Loucy (cell line): ENCODE measurements around the gene ZBED4.

Experiments used
- H2AFZ ChIP-seq: fragments of 200-600 bp; sonication (generic); 2 replicates; pipeline ENCODE4 v1.6.0; 2016; ENCODE audit warnings: antibody characterized with exemption, mild to moderate bottlenecking, low read length, moderate library complexity
- H3F3A ChIP-seq: fragments of 200-600 bp; 2 replicates; pipeline ENCODE4 v1.6.0; 2016; ENCODE audit warnings: antibody characterized with exemption, low read depth, mild to moderate bottlenecking
- H3K27me3 ChIP-seq: fragments of 200-600 bp; sonication (generic); 2 replicates; pipeline ENCODE4 v1.6.1; 2014; ENCODE audit warnings: low read length, mild to moderate bottlenecking; ENCODE audit not compliant: insufficient read depth, poor library complexity, severe bottlenecking
- H3K36me3 ChIP-seq: fragments of 200-600 bp; sonication (generic); 2 replicates; pipeline ENCODE4 v1.6.1; 2016; ENCODE audit warnings: low read length; ENCODE audit not compliant: insufficient read depth
- H3K4me1 ChIP-seq: fragments of 200-600 bp; sonication (generic); 2 replicates; pipeline ENCODE4 v1.5.1; 2014; ENCODE audit warnings: low read length, mild to moderate bottlenecking; ENCODE audit not compliant: insufficient read depth, poor library complexity, severe bottlenecking
- H3K4me2 ChIP-seq: fragments of 200-600 bp; sonication (generic); 2 replicates; pipeline ENCODE4 v1.6.0; 2014; ENCODE audit warnings: antibody characterized with exemption, low read length, low read depth, mild to moderate bottlenecking; ENCODE audit not compliant: poor library complexity, severe bottlenecking
- H3K4me3 ChIP-seq: fragments of 200-600 bp; sonication (generic); 2 replicates; pipeline ENCODE4 v1.5.1; 2014; ENCODE audit warnings: low read length, mild to moderate bottlenecking, mixed read lengths; ENCODE audit not compliant: poor library complexity, severe bottlenecking
- H3K79me2 ChIP-seq: fragments of 200-600 bp; sonication (generic); 2 replicates; pipeline ENCODE4 v1.6.1; 2014; ENCODE audit warnings: low read length; ENCODE audit not compliant: insufficient read depth
- H3K9ac ChIP-seq: fragments of 200-600 bp; sonication (generic); 2 replicates; pipeline ENCODE4 v1.6.0; 2014; ENCODE audit warnings: mild to moderate bottlenecking, low read depth, low read length, moderate library complexity; ENCODE audit not compliant: poor library complexity, severe bottlenecking
- H3K9me2 ChIP-seq: fragments of 200-600 bp; sonication (generic); replicated peaks from 2 replicates; pipeline ENCODE4 v1.6.1; 2016; ENCODE audit warnings: low read depth, low read length, mixed read lengths
- H3K9me3 ChIP-seq: fragments of 200-600 bp; sonication (generic); 2 replicates; pipeline ENCODE4 v1.6.1; 2014; ENCODE audit warnings: mild to moderate bottlenecking, antibody characterized with exemption, low read length, low read depth; ENCODE audit not compliant: insufficient read depth
- H4K20me1 ChIP-seq: fragments of 200-600 bp; sonication (generic); 2 replicates; pipeline ENCODE4 v1.6.0; 2014; ENCODE audit warnings: antibody characterized with exemption, low read length, mild to moderate bottlenecking; ENCODE audit not compliant: insufficient read depth, poor library complexity, severe bottlenecking
- CTCF ChIP-seq: fragments of 200-600 bp; sonication (generic); conservative IDR thresholded peaks from 2 replicates; pipeline ENCODE4 v1.5.1; 2014; ENCODE audit warnings: mild to moderate bottlenecking, antibody characterized with exemption, low read length
- EZH2phosphoT487 ChIP-seq: fragments of 200-600 bp; IDR thresholded peaks from 2 replicates; pipeline ENCODE4 v1.6.1; 2018; ENCODE audit warnings: antibody characterized with exemption, mild to moderate bottlenecking, moderate library complexity, borderline replicate concordance

ZBED4 gene

DNA sequence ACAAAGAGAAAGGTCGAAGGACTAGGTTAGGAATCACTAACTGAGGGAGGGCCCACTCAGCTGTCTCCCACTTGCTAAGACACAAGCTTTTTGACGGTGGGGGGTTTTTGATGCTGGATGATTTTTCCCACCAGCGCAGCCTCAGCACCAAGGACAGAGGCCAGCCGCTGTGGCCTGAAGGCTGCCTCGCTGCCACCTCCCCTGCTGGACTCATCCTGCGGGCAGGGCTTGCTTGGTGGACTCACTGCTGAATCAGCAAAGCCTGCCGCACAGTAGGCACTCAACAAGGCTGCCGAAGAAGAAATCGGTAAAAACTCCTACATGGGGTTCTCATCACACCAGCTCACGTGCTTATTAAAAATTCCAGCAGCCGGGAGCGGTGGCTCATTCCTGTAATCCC, 62.0 kb downstream of the ZBED4 start:
- Histone ChIP-seq H4K20me1 (peaks cover 2% of the 10 kb centered on the region), H3K9me3 (no peaks in the 10 kb centered on the region), H3K4me3 (no peak overlapping the region), H3K79me2 (peaks cover 3% of the 10 kb centered on the region; the same call in 1 of the 2 replicates), H3K4me1 (peaks cover 5% of the 10 kb centered on the region), H3F3A (no peaks in the 10 kb centered on the region), H3K4me2 (no peak overlapping the region), H3K36me3 (no peaks in the 10 kb centered on the region), H2AFZ (no peak overlapping the region), H3K9me2 (no peaks in the 10 kb centered on the region), H3K27me3 (no peaks in the 10 kb centered on the region), H3K9ac (no peak overlapping the region)
- TF ChIP-seq EZH2phosphoT487 (no peak), CTCF (no peak)

DNA sequence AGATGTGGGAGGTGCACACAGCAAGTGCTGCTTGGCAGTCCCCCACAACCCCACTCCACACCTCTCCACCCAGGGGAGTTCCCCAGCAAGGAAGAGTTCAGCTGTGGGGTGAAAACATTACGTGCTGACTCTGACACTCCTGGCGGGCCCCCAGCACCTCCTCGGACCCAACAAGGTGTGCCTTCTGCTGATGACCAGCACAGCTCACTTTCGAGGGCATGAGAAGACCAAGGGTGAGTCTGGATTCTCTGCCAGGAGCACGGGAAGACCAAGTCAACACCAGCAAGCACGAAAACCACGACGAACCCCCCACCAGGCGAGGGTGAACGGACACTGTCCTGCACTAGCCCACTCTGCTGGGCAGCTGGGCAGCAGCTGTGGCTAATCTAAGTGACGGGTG, 63.2 kb downstream of the ZBED4 start:
- H3F3A ChIP-seq = no peaks in the 10 kb centered on the region
- peak overlapping the region; percentile 96 for H3K4me2 ChIP-seq
- H3K27me3 ChIP-seq = no peaks in the 10 kb centered on the region
- H3K4me1 ChIP-seq = peaks cover 5% of the 10 kb centered on the region
- H3K4me3 ChIP-seq = peak overlapping the region; percentile 78
- H2AFZ ChIP-seq = no peak overlapping the region
- H3K9me3 ChIP-seq = no peaks in the 10 kb centered on the region
- no peak for TF ChIP-seq CTCF
- no peaks in the 10 kb centered on the region for H3K36me3 ChIP-seq
- H3K79me2 ChIP-seq = peaks cover 3% of the 10 kb centered on the region; the same call in 1 of the 2 replicates
- no peaks in the 10 kb centered on the region for H3K9me2 ChIP-seq
- H3K9ac ChIP-seq = no peak overlapping the region
- peaks cover 2% of the 10 kb centered on the region for H4K20me1 ChIP-seq

GRCh38 chr22:49917974-49918910, 64.6 kb downstream of the ZBED4 start, which contains the start of the genes ALG12 and CRELD2:
Gene ALG12, minus strand, starts transcription at chr22:49918438. Its CDS starts 4,673 bp downstream, at chr22:49913765.
Gene CRELD2, plus strand, starts transcription at chr22:49918634. Its CDS starts 136 bp downstream, at chr22:49918770.
- no peaks in the 10 kb centered on the region for H3K36me3 ChIP-seq
- peak within 1 kb of the TSS; percentile 96 for H3K4me2 ChIP-seq
- H4K20me1 ChIP-seq = peaks cover 2% of the 10 kb centered on the region
- peak within 1 kb of the TSS; percentile 75 for H3K9ac ChIP-seq
- no peaks in the 10 kb centered on the region for H3K27me3 ChIP-seq
- peak within 1 kb of the TSS; percentile 87 for H2AFZ ChIP-seq
- H3F3A ChIP-seq = no peaks in the 10 kb centered on the region
- peak within 1 kb of the TSS; percentile 78 for H3K4me3 ChIP-seq
- H3K9me2 ChIP-seq = no peaks in the 10 kb centered on the region
- peaks cover 5% of the 10 kb centered on the region for H3K4me1 ChIP-seq
- TF ChIP-seq CTCF (no peak), EZH2phosphoT487 (no peak)
- H3K79me2 ChIP-seq = peaks cover 3% of the 10 kb centered on the region; the same call in 1 of the 2 replicates
- no peaks in the 10 kb centered on the region for H3K9me3 ChIP-seq
